Brain microvascular endothelial cell (primary cell): Measurements from ENCODE around the gene CDC5L.

Experiments used
- DNase-seq: peaks from one replicate; pipeline ENCODE4 v3.0.0-alpha.2; 2020
- H3K27ac ChIP-seq: fragments of 250-450 bp; sonication (Bioruptor Pico); 2 replicates; pipeline ENCODE4 v1.5.1; 2020; ENCODE audit warnings: mild to moderate bottlenecking, moderate library complexity
- H3K27me3 ChIP-seq: fragments of 250-450 bp; sonication (Bioruptor Pico); replicated peaks from 2 replicates; pipeline ENCODE4 v1.5.1; 2020; ENCODE audit warnings: mild to moderate bottlenecking
- H3K36me3 ChIP-seq: fragments of 250-450 bp; sonication (Bioruptor Pico); replicated peaks from 2 replicates; pipeline ENCODE4 v1.5.1; 2020; ENCODE audit warnings: mild to moderate bottlenecking
- H3K4me3 ChIP-seq: 2 replicates; pipeline ENCODE4 v1.5.1; 2011; ENCODE audit warnings: low read depth, mild to moderate bottlenecking, control low read depth, low read length, moderate library complexity
- in situ Hi-C: cut with HindIII; loops from 2 replicates; pipeline ENCODE4 v1.10.0; 2017; ENCODE audit warnings: low sequenced_read_pairs, low pct_ligation_motif_present
- TF ChIP-seq, protein P1 (sequence below): IDR thresholded peaks from 2 replicates; pipeline ENCODE4 v1.5.1; 2011; ENCODE audit warnings: low read depth, mild to moderate bottlenecking, moderate library complexity, low read length, control low read depth, inconsistent platforms; ENCODE audit errors: missing control alignments

CDC5L gene

DNA sequence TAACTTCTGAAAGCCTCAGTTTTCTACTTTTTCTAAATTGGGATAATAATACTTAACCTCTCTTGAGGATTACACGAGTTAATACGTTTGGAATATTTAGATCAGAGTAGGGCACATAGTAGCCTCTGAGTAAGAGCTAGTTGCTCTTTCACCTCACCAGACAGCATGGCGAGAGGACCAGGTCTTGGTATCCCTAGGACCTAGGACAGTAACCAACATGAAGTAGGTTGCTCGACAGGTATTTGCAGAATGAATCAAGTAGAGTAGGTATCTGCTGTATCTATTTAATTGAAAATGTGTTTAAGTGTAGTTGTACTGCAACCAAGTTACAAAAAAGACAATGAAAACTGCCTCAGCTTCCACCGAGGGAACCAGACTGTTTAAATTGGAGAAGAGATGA lies 1.4 kb downstream of the CDC5L start:
- peaks cover 25% of the 10 kb centered on the region for H3K36me3 ChIP-seq
- no peak overlapping the region for H3K27ac ChIP-seq
- H3K27me3 ChIP-seq: no peaks in the 10 kb centered on the region
- peak overlapping the region; percentile 86 for H3K4me3 ChIP-seq
- TF ChIP-seq, protein P1, sequence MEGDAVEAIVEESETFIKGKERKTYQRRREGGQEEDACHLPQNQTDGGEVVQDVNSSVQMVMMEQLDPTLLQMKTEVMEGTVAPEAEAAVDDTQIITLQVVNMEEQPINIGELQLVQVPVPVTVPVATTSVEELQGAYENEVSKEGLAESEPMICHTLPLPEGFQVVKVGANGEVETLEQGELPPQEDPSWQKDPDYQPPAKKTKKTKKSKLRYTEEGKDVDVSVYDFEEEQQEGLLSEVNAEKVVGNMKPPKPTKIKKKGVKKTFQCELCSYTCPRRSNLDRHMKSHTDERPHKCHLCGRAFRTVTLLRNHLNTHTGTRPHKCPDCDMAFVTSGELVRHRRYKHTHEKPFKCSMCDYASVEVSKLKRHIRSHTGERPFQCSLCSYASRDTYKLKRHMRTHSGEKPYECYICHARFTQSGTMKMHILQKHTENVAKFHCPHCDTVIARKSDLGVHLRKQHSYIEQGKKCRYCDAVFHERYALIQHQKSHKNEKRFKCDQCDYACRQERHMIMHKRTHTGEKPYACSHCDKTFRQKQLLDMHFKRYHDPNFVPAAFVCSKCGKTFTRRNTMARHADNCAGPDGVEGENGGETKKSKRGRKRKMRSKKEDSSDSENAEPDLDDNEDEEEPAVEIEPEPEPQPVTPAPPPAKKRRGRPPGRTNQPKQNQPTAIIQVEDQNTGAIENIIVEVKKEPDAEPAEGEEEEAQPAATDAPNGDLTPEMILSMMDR: no peak
- DNase-seq: no peak
- in situ Hi-C loops: no loop called here

GRCh38 chr6:44390158-44390683 lies 2.7 kb downstream of the CDC5L start:
- DNase-seq: no peak
- Histone ChIP-seq H3K4me3 (no peak overlapping the region), H3K27ac (no peak overlapping the region), H3K27me3 (no peaks in the 10 kb centered on the region), H3K36me3 (peaks cover 35% of the 10 kb centered on the region)
- TF ChIP-seq, protein P1: no peak
- in situ Hi-C loops: no loop called here

DNA sequence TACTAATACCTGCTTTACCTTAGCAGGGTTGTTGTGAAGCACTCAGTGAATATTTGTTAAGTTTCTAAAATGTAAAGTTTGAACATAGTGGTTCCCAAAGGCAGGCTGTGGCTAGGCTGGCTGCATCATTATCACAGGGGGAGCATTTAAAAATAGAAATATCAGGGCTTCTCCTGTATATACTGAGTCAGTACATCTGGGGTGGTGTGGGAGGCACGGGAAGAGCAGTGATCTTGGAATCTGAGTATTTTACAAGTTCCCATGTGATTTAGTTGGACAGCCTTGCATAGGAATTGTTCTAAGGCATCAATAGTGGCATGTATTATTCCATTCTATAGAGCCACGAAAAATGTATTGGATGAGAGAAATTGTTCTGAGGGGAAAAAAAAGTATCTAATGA lies 8.0 kb downstream of the CDC5L start:
- no peak overlapping the region for H3K27ac ChIP-seq
- H3K27me3 ChIP-seq: no peaks in the 10 kb centered on the region
- in situ Hi-C loops: no loop called here
- no peak overlapping the region for H3K4me3 ChIP-seq
- no peak for DNase-seq
- peaks cover 53% of the 10 kb centered on the region for H3K36me3 ChIP-seq
- TF ChIP-seq, protein P1: no peak

DNA sequence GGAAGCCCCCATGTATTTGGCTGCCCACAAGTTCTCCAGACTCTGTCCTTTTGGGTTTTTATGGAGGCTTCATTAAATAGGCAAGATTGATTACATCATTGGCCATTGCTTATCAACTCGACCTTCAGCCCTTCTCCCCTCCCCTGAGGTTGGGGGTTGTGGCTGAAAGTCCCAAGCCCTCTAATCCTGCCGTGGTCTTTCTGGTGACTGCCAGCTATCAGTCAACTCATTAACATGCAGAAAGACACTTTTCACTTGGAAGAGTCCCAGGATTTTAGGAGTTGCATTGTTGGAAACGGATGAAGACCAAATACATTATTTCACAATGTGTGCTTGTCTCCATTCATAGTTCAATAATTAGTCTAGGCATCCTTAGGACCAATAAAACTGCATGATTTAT lies 9.5 kb downstream of the CDC5L start:
- Histone ChIP-seq H3K4me3 (no peak overlapping the region), H3K27ac (no peak overlapping the region), H3K27me3 (no peaks in the 10 kb centered on the region), H3K36me3 (peaks cover 45% of the 10 kb centered on the region)
- TF ChIP-seq, protein P1: no peak
- DNase-seq: no peak
- in situ Hi-C loops: no loop called here

GRCh38 chr6:44397424-44398164 lies 10.1 kb downstream of the CDC5L start:
- no peak overlapping the region for H3K27ac ChIP-seq
- no peak for DNase-seq
- TF ChIP-seq, protein P1: peak; percentile 21
- peaks cover 42% of the 10 kb centered on the region for H3K36me3 ChIP-seq
- H3K4me3 ChIP-seq: no peak overlapping the region
- H3K27me3 ChIP-seq: no peaks in the 10 kb centered on the region
- in situ Hi-C loops: no loop called here
